GM21423 (cell line): ENCODE results near the gene RYR2.

ENCODE experiments used
- ATAC-seq: cut with Tn5 transposase; IDR thresholded peaks from one replicate; pipeline ENCODE4 v1.9.1; 2021; ENCODE audit warnings: mild to moderate bottlenecking, moderate library complexity; ENCODE audit not compliant: unreplicated experiment

RYR2 gene

DNA sequence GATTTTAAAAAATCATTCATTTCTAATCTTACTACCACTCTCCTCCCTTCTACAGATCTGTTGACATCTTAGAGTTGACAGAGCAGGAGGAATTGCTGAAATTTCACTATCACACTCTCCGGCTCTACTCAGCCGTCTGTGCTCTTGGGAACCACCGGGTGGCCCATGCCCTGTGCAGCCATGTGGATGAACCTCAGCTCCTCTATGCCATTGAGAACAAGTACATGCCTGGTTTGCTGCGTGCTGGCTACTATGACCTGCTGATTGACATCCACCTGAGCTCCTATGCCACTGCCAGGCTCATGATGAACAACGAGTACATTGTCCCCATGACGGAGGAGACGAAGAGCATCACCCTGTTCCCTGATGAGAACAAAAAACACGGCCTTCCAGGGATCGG lies 572.0 kb downstream of the RYR2 start:
- ATAC-seq, result no peak

DNA sequence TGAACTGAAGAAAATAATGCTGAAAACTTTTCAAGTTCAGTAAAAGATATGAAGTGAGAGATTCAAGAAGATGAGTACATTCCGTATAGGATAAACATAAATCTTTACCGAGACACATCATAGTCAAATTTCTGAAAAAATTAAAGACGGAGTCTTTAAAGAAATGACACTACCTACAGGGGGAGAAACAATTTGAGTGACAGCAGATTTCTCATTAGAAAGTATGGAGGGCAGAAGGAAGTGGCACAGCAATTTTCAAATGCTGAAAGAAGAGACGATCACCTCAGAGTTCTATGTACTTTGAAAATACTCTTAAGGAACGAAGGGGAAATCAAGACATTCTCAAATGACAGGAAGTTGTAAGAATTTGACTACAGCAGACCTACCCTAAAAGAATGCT lies 577.6 kb downstream of the RYR2 start:
- no peak for ATAC-seq

DNA sequence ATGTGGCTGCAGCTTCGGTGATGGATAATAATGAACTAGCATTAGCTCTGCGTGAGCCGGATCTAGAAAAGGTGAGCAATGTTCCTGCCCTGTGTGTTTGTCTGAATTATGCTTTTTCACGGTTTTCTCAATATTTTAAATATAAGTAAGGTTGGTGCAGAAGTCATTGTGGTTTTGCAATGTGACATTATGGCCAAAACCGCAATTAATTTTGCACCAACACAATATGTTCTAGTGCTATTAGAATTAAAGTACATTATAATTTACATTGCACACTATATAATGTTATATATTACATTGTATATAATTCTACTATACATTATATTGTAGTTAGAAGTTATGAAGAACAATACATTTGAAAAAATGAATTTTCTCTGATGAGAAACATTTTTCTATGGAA lies 592.9 kb downstream of the RYR2 start:
- ATAC-seq, result no peak

DNA sequence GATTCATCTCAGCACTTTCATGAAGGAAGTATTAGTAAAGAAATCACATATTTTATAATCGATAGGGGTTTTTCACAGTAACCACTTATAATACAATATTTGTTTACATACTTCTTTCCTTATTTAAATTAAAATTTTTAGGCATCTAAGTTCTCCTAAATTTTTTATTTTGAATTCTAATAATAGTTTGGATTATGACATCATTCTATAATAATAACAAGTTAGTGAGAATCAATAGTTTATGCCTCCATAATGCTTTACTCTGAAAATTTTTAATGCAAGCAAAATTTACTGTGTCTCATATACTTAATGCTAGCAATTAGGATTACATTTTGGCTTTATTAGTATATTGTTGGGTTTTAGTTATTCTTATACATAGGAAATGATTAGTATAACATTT lies 596.6 kb downstream of the RYR2 start:
- no peak for ATAC-seq

DNA sequence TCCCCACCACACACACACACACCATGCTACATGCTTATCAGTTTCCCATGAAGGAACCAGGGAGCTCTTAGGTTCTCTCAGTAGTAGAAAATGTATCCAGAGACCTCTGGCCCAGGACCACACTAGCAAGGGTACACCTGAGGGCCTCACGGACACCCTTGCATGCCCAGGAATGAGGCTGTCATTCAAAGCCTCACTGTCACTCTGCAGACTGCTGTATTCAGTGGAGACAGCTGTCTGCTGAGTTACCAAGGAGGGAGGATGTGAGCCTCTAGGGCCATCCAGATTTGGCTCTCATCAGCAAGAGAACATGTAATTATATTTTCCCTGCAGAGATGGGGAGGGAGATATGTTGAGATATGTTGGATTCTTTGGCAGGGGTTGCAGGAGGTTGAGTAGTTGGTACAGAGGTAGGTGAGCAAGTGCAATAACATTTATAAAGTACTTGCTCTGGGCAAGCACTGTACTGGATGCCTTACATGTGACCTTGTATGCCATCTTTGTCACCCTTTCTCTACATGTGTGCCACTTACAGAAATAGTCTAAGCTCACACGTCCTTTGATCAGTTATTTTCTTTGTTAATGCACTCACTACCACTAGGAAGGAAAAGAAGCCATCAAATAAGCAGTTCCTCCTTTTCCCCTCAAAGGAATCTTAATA lies 598.2 kb downstream of the RYR2 start:
- ATAC-seq, result no peak

DNA sequence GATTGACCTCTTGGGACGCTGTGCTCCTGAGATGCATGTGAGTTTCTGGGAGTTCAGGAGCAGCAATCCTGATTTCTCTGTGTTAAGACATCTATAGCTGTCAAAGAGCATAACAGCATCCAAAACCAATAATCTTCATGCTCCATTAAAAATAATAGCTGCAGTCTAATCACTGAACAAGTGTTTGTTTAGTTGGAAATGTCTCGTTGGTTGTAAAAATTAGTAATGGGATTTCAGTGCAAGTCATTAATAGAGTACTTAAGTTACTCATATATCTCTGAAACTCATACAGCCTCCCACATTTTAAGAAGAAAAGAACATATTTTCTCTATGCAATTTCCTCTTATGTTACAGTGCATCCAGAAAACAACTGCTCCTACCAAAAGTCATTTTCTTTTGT lies 599.0 kb downstream of the RYR2 start:
- ATAC-seq, result no peak

DNA sequence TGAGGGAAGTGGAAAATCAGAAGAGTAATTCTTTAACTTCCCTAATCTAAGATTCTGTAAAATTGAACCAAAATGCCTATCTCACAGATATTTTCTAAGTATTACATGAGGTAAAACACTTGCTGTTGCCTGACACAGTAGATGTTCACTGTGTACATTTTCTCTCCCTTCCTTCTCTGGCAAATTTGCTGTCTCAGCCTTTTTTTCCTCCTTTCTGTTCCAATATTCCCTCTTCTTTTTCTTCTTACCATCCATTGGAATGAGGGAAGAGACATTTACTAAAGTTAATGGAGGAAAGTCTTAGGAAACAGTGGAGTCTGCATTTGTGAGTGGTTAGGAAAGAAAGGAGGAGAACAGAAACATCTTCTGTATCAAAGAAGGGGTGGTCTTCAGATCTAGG lies 608.8 kb downstream of the RYR2 start:
- ATAC-seq, result no peak

DNA sequence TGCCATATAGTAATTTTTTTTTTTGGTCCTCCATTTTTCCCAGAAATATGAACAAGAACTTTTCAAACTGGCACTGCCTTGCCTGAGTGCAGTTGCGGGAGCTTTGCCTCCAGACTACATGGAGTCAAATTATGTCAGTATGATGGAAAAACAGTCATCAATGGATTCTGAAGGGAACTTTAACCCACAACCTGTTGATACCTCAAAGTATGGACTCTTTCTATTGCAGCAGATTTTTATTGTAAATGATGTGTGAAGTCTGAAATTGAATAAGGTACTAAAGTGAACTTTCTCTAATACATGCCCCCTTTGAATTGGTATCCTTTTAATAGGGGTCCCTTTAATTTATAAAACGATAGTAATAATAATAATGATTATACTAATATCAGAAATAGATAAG lies 613.8 kb downstream of the RYR2 start:
- no peak for ATAC-seq

DNA sequence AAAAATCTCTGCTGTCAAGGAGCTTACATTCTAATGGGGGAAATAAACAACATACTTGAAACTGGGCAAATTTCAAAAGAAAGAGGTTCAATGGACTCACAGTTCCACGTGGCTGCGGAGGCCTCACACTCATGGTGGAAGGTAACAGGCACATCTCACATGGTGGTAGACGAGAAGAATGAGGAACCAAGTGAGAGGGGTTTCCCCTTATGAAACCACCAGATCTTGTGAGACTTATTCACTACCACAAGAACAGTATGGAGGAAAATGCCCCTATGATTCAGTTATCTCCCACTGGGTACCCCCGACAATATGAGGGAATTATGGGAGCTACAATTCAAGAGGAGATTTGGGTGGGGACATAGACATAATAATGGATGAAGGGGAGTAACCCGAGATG lies 622.4 kb downstream of the RYR2 start:
- ATAC-seq, result no peak

DNA sequence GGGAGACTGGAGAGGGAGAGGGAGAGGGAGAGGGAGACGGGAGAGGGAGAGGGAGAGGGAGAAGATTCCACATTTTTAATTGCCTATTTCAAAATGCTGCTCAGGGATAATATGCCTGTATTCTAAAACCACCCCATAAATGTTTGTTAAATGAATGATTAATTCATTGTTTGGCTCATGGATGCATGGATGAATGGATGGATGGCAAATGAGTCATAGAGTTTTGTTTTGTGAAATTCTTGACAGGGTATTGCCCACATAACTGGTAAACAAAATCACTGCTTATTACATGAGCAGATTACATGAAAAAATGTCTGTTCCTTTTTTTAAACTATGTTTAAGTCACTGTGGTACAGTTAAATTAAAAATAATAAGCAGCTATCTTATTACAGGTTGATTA lies 628.3 kb downstream of the RYR2 start:
- no peak for ATAC-seq

DNA sequence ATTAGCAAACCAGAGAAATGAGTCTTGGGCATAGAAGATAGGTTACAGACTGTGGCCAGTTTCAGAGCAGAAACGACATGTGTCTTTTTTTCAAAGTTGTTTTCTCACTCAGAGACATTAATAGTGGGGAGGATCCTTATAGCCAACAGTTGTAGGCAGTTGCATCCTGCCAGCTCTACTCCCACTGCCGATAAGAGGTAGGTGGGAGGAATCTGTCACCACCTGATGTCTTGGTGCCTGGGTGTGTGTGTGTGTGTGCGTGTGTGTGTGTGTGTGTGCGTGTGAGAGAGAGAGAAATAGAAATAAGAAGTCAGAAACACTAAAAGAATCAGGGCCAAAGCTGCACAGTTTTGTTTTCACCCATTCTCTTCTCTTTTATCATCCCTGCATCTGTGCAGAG lies 629.3 kb downstream of the RYR2 start:
- no peak for ATAC-seq

DNA sequence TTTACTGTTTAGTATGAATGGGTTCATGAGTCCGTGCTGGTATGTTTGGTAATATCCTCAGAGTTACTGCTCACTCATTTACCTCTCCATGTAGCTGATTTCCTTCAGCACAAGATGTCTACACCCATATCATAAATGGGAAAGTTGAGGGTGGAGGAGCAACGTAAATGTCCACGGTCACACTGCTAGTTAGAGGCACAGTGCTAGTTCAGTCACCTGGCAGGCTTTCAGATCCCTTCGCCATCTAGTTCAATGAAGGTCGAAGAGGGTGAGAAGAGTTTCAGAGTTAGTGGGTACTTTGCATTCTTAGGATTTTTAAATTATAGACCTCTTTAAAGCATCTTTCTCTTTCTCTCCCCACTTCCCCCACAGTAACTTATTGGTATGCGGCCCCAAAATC lies 630.0 kb downstream of the RYR2 start:
- ATAC-seq, result no peak

DNA sequence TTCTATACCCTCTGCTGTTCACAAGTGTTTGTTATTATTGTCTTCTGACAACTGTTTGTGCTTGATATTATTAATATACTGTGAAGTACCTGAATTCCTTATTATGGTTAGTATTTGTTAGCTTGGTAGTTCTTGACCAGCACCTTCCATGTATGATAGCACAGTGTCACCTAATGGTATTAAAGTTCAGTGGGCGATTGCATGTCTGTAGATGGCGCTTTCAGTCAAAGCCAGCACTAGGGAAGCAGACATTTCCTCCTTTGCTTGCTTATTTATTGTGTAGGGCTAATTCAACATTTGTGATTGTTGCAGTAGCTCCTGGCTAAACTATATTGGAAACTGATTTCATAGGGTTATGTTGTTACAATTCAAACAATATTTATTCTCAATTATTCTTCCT lies 630.8 kb downstream of the RYR2 start:
- ATAC-seq, result no peak

DNA sequence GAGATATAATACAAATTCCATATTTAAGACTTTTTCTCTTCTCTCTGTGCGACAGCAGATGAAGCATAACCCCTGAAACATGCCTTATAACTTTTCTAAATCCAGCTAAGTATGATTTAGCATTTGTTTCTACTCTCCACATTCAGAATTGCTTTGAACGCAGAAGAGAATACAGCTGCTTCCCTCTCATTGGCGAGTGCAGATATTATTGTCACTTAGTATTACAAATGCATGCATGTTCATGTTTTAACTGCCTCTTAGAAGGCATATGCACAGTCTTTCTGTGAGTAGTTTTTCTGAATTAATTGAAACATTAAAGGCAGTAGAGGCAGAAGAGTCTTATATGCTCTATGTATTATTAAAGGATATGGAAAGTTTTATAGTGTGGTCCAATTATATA lies 631.6 kb downstream of the RYR2 start:
- ATAC-seq, result no peak

DNA sequence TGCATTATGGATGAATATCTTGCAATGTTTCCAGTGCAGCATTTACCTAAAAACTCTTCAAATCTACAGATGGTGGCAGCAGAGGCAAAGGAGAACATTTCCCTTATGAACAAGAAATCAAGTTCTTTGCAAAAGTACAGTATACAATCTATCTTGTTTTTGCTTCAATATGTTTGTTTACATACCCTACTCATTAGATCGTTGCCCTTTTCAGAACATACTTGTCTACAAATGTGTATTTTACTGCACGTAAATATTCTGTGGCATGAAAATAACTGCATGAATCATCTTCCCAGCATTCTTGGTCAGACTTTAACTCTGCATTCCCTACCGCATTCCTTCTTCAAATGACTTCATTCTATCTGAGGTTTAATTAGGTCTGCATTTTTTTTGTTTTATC lies 636.0 kb downstream of the RYR2 start:
- no peak for ATAC-seq

DNA sequence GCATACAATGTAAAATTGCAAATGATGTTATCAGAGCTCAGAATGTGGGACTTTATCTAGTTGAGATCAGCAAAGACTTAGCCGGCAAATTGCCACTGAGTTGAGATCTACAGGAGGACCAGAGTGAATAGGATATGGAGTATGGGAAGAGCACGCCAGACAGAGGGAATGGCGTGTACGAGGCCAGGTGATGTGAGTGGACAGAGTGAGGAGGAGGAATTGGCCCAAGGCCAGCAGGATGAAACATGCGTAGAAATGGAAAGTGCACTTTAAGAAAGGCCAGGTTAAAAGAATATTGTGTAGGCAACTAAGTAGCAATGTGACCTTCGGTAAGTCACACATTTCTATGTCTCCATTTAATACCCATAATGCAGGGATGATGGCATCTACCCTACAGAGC lies 637.7 kb downstream of the RYR2 start:
- no peak for ATAC-seq

DNA sequence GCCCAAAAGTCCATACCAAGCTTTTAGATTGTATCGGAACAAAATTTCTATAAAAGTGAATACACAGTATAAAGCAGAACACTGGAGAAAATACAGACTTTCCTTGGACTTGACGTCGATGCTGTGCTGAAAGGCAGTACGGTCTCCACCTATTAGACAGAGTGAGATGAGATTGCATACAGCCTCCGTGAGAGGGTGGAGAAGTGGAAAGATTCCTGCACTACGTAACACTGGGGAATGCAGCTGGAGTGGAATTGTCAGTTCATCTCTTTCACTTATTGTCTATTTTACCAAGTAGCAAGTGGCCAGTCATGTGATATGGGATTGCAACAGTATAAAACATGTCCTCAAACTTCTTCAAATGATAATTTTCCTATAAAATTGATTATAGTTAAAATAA lies 639.2 kb downstream of the RYR2 start:
- no peak for ATAC-seq

DNA sequence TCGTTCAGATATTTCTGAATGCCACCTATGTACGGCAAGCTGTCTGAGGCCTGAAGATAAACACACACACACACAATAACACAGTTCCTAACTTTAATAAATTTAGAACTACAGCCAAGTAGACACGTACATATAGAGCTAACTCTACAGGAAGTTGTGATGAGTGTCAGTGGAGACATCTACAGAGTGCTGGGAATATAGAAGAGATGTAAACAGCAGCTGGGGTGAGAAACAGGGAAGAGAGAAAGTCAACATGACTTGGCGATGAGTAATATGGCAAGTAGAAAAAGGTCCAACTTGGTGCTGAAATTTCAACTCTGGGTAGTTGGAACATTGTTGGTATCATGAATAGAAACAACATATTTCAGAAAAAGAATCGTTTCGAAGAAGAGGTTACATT lies 642.3 kb downstream of the RYR2 start:
- ATAC-seq, result no peak

DNA sequence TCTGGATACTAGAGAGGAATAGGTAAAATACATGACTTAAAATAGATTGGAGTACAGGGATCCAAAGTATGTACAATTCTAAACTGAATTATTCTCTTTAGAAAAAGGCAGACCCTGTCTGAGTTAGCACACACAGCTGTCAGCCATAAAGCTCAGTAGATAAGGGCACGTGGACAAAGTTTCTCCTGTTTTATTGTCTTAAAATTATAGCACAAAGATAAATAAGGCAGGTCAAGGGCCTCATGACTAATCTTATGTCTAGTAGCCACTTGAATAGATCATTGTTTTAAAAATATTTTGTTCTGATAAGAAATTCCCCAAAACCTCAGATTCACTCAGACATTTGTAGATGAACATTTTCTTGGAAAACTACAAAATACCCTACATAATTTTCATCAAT lies 643.6 kb downstream of the RYR2 start:
- no peak for ATAC-seq

DNA sequence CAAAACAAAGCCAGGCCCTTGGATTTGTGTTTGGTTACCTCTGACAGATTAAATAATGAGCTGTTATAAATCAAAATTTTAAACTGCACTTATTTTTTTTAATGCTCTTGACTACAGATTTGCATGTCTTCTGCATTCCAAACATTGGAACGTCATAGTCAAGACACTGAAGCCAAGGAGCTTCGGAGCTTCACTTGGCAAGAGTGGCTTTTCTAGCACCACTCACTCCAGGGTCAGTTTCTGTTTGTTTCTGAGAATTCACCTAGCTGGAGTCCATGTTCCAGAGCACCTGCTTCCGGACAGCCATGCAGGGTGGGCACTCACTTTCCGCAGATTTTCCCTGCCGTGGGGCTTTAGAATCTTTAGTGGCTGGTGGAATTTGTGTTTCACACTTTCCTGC lies 645.8 kb downstream of the RYR2 start:
- no peak for ATAC-seq

DNA sequence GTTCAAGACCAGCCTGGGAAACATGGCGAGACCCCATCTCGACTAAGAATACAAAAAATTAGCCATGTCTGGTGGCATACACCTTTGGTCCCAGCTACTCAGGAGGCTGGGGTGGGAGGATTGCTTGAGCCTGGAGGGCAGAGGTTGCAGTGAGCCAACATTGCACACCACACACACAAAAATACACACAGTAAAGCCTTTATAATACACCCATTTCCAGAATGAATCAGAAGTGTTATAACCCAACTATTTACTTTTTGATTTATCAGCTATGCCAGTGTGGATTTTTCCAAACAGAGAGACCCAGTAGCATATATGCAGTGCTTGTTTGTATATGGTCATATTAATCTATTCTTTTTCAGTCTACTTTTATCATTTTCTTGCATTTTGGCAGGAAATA lies 648.7 kb downstream of the RYR2 start:
- no peak for ATAC-seq

DNA sequence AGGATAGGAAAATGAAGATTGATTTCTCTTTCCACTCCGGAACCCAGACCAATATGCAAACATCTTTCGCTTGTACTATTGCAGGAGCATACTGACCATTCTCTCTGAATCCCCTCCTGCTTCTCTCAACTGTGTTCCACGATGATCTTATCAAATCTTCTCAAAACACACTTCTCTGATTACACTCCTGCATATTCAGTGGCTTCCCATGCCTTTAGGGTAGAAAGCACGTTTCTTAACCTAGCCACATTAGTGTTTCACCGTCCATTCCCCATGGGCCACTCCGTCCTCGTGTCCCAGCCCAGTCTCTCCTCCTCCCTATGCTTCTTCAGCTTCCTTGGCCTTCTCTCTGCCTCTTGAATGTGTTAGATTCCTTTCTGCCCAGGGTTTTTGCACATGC lies 650.3 kb downstream of the RYR2 start:
- ATAC-seq, result no peak

DNA sequence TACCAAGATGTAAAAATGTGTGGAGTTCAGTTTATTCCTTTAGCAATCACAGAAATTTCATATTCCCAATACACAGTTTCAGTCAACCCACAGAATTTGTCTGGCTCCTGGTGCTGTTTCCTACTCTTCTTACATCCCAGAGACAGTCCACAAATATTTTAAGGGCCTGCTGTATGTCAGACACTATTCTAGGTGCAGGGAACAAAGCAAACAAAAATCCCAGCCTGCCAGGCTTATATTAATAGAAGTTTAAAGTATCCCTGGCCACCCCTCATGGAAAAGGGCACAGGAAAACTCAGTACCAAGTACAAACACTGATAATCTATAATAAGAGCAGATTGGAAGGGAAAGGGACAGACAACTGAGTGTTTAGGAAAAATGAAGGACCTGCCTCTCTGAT lies 653.9 kb downstream of the RYR2 start:
- ATAC-seq, result no peak

DNA sequence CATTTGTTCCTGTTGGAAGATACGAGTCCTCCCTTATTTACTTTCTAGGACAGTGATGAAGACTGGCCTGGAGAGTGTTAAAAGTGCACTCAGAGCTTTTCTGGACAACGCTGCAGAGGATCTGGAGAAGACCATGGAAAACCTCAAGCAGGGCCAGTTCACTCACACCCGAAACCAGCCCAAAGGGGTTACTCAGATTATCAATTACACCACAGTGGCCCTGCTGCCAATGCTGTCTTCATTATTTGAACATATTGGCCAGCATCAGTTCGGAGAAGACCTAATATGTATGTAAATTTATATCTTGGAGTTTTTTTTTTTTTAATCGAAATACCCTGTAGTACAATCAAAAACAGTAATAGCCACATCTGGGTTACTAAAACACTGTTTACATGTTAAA lies 658.2 kb downstream of the RYR2 start:
- no peak for ATAC-seq
